ENCODE measurements around the gene ADAMTS19.
"Not testable (repeated sequence)": the region's sequence is repeated elsewhere in the genome, so short reads cannot be mapped to it uniquely, and the experiment has no call there.

Gene ADAMTS19

DNA sequence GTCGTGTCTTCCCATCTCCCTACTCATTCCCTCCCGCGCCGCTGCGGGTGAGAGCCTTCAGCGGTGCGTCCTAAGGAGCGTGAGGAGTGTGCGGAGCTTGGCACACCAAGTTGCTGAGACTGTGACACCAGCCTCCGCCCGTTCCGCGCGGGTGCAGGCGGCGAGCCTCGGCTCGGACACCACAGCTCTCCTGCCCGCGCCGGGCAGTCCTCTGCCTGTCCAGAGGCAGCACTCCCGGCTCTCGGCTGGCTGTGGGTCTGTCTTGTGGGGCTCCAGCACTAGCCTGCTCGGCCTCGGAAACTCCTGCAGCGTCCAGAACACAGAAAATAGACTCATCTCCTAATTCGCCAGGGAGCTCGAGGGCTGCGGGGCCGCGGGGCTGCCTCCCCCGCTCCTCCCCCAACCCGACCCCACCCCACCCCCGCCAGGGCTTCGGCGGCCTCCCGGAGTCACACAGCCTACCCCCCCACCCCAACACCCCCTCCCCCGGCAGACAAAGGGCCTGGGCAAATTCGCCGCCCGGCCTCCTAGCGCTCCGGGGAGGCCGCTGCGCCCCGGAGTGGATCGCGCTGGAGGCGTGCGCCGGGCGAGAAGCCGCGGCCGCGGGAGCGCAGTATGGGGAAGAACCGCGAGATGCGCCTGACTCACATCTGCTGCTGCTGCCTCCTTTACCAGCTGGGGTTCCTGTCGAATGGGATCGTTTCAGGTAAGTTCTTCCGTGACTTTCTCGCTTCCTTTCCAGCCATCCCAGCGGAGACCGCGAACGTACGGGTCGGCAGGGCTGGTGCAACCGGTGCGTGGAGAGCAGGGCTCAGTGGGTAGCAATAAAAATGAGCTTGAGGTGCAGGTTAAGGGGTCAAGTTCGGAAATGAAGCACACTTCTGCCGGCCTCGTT lies at the start of gene ADAMTS19:
Gene ADAMTS19, plus strand, starts transcription at position 522 of the 895 bp plus-strand sequence. Its CDS starts 94 bp downstream, at position 616.
- DNase-seq (ENCODE audit: low spot score): no peak
- no peak for FAIRE-seq

DNA sequence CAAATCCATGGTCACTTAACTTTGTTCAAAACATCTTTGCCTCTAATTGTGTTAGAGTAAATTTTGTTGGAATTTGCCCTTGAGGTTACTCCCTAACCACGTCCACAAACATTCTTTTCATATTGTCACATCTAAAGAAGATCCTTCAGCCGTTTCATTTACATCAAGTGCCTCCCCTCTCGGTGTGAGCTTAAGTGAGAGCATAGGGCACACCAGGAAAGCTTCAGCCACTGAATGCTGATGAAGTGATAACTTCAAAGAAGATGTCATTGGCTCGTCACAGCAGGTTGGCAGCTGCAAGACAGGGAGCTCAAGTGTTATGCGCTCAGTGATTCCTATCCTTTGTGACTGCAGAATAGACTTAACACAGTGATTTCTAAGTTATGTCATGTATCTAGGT lies 49.6 kb upstream of the ADAMTS19 start:
- DNase-seq (ENCODE audit: low spot score) (no peak), FAIRE-seq (no peak)

DNA sequence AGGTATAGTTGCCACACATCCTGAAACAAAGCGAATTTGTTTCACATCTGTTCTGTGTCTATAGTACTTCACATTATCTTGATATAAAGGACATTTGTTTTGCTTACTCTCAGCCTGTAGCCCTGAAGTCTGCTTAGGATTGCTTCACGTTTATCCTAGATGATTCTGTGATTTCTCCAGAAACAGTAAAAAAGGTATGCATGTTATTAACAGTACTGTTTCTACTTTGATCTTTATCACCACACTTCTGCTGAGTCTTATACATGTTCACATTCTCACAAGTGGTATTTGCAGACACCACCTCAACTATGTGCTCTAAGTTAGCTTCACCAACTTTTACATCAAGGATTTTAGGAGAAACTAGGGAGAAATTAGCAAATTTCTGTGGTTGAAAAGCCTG lies 47.4 kb upstream of the ADAMTS19 start:
- no peak for FAIRE-seq
- DNase-seq (ENCODE audit: low spot score): no peak

DNA sequence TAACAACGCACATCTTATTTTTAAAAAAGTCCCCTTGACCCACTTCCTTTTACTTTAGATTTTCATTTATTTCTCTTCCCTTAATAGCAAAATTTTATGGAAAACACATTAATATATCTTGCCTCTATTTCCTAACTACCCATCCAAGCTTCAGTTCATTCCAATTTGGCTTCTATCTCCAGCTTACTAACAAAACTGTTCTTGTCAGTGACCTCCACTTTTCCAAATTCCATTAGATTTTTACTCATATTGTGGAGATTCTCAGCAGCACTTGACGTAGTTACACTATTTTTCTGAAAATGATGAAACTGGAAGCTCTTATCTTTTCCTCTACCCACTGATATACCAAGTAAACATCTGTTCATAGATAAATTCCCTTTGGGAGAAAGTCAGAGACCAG lies 46.5 kb upstream of the ADAMTS19 start:
- FAIRE-seq (no peak), DNase-seq (ENCODE audit: low spot score) (no peak)

- FAIRE-seq: no peak
- no peak for DNase-seq (ENCODE audit: low spot score)
Observed at GRCh38 chr5:129419292-129419691, 40.8 kb upstream of the ADAMTS19 start.

DNA sequence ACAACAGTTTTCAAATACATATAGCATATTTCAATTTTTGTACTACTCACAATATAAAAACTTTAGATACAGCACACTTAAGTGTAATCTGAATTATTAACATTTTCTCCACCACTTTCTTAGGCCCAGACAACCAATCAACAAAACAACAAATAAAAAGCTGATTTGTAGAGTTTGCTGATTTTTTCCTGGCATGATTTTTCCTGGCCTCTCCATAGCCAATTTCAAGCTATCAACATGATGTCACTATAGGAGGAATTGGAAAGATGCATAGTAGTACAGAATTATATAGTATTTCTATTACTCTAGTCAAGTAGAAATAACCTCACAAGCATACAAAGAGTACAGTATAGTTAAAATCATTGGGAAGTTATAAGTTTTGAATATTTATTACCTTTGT lies 35.1 kb upstream of the ADAMTS19 start:
- FAIRE-seq (no peak), DNase-seq (ENCODE audit: low spot score) (no peak)

GRCh38 chr5:129426071-129426470 lies 34.0 kb upstream of the ADAMTS19 start:
- no peak for FAIRE-seq
- no peak for DNase-seq (ENCODE audit: low spot score)

GRCh38 chr5:129428636-129429035 lies 31.5 kb upstream of the ADAMTS19 start:
- DNase-seq (ENCODE audit: low spot score); FAIRE-seq: not testable (repeated sequence)

DNA sequence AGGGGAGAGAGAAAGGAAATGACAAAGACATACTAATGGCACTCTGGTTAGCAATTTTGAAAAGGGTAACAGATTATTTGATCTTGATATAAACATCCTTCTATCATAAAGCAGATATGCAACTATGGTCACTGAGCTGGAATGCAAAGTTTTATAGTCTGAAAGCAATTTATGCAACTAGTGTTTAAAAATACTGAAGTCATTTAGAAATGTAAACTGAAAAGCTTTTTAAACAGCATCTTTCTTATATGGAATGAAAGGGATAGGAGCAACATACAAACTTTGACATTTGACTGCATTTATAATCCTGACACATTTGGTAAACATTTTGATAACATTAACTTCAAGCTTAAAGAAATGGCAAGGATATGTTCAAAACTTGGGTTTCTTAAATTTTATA lies 28.7 kb upstream of the ADAMTS19 start:
- DNase-seq (ENCODE audit: low spot score) (no peak), FAIRE-seq (no peak)

DNA sequence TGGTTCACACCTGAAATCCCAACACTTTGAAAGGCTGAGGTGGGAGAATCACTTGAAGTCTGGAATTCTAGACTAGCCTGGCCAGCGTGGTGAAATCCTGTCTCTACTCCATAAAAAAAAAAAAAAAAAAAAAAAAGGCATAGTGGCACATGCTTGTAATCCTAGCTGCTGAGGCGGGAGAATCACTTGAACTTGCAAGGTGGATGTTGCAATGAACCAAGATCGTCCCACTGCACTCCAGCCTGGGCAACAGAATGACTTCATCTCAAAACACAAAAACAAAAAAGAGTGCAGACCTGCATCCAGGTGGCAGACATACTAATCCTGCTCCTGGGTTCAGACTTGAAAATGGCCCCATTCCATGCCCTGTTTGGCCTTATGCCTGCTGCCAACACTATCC lies 21.8 kb upstream of the ADAMTS19 start:
- FAIRE-seq (no peak), DNase-seq (ENCODE audit: low spot score) (no peak)

DNA sequence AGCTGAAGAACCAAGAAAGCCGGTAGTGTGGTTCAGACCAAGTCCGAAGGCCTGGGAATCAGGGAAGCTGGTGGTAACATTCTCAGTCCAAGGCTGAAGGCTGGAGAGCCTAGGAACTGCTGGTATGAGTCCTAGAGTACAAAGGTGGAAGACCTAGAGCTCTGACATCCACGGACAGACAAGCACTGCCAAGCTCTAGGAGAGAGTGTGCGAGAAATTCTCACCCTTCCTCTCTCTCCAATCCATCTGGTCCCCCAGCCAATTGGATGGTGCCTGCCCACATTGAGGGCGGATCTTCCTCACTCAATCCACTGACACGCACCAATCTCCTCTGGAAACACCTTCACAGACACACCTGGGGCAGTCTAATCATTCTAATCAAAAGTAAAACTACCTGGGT lies 19.7 kb upstream of the ADAMTS19 start:
- no peak for FAIRE-seq
- DNase-seq (ENCODE audit: low spot score): no peak

GRCh38 chr5:129441096-129441495 lies 19.0 kb upstream of the ADAMTS19 start:
- DNase-seq (ENCODE audit: low spot score) (no peak), FAIRE-seq (no peak)

DNA sequence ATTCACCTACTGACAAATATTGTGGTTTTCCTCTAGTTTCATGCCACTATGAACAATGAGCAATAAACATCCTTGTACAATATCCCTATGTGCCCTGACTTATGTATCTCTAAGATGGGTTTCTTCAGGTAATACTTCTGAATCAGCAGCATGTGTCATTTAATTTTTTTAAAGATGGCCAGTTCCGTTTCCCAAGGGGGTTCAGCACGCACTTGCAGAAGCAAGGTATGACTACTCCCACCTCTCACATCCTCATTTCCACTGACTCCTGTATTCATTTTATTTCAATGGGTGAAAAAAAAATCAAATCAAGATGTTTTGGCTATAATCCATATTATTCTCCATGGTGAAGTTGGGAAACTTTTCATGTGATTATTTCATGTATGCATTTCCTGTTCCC lies 14.7 kb upstream of the ADAMTS19 start:
- DNase-seq (ENCODE audit: low spot score) (no peak), FAIRE-seq (no peak)

GRCh38 chr5:129447968-129448367 lies 12.1 kb upstream of the ADAMTS19 start:
- FAIRE-seq (no peak), DNase-seq (ENCODE audit: low spot score) (no peak)

- no peak for DNase-seq (ENCODE audit: low spot score)
- FAIRE-seq: no peak
Observed at GRCh38 chr5:129448654-129449053, 11.4 kb upstream of the ADAMTS19 start.

GRCh38 chr5:129454461-129454860 lies 5.6 kb upstream of the ADAMTS19 start:
- FAIRE-seq: no peak
- DNase-seq (ENCODE audit: low spot score): no peak

GRCh38 chr5:129459450-129459776 lies 685 bp upstream of the ADAMTS19 start:
- no peak for FAIRE-seq
- no peak for DNase-seq (ENCODE audit: low spot score)

GRCh38 chr5:129460672-129460935 lies 506 bp downstream of the ADAMTS19 start:
- no peak for FAIRE-seq
- no peak for DNase-seq (ENCODE audit: low spot score)

DNA sequence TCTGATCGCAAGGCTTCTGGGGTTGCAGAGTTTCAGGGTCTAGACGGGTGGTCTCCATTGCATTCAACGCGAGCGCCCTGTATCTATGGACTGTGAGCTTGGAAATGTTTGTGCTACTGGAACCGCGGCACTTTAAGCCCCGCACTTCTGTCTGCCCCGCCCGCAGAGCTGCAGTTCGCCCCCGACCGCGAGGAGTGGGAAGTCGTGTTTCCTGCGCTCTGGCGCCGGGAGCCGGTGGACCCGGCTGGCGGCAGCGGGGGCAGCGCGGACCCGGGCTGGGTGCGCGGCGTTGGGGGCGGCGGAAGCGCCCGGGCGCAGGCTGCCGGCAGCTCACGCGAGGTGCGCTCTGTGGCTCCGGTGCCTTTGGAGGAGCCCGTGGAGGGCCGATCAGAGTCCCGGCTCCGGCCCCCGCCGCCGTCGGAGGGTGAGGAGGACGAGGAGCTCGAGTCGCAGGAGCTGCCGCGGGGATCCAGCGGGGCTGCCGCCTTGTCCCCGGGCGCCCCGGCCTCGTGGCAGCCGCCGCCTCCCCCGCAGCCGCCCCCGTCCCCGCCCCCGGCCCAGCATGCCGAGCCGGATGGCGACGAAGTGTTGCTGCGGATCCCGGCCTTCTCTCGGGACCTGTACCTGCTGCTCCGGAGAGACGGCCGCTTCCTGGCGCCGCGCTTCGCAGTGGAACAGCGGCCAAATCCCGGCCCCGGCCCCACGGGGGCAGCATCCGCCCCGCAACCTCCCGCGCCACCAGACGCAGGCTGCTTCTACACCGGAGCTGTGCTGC lies 1.0 kb downstream of the ADAMTS19 start:
- FAIRE-seq (no peak), DNase-seq (ENCODE audit: low spot score) (no peak)

DNA sequence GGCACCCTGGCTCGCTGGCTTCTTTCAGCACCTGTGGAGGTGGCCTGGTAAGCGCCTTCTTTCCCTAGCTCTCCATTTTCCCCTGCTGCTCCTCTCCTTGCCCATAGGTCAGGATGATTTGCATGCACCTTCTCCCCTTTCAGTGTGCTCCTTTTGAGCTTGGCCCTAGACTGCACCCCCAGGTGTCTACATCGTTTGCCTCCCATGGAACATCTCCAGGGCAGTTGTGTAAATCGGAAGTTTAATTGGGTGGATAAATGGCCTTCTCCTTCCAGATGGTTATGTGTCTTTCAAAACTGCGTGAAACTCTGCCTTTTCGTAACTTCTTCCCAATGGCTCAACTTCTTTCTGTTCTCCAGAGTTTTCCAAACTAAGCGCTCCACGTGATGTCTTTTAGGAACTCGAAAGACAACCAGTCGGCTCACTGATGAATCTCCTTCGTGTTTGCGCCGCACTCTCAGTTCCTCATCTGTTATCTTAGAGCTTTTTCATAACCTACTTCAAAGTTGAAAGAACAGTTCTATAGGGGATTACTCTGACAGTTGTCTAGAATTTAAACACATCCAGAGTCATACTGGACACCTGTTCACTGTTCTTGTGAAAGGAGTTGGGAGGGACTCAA lies 1.7 kb downstream of the ADAMTS19 start:
- no peak for FAIRE-seq

DNA sequence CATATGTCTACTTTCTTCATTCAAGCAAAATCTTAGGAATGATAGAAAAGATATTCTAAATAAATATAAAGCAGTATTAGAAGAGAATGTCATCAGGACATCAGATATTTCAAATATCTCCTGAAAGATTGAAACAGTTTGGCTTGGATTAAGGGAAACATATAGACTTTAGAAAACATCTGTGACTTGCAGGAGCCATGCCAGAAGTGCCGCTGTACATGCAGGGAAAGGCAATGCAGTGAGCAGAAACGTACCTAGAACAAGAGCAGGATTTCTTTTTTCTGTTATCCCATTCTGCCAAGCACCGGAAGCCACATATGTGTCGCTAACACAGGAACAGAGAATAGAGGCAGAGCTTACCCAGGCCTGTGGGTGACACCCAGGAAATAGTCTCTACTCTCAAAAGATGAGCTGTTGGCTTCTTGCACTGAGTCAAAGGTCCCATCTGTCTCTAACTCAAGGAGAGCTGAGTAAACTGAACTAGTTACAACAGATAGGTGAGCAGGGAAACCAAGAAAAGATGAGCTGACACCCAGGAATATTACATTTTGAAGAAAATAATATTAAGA lies 5.8 kb downstream of the ADAMTS19 start:
- FAIRE-seq (no peak), DNase-seq (ENCODE audit: low spot score) (no peak)

More for the DNA sequence above, 1.7 kb downstream of the ADAMTS19 start:
- no peak for DNase-seq (ENCODE audit: low spot score)

- no peak for DNase-seq (ENCODE audit: low spot score)
- FAIRE-seq: no peak
Observed at GRCh38 chr5:129474544-129474943, 14.4 kb downstream of the ADAMTS19 start.

Data from RCC 7860 (cell line).